ENCODE results near the gene ALAD.

Gene ALAD

GRCh38 chr9:113343732-113344231 lies 57.3 kb downstream of the ALAD start:
- no peak for DNase-seq

GRCh38 chr9:113341712-113342410 lies 59.2 kb downstream of the ALAD start:
- no peak for DNase-seq

GRCh38 chr9:113340011-113340699 lies 60.9 kb downstream of the ALAD start, which contains the start of gene WDR31:
TSS of gene WDR31 (minus strand) at chr9:113340275. CDS start at chr9:113332022, 8,253 bp downstream.
- peak; percentile 93 for DNase-seq

GRCh38 chr9:113337714-113338113 lies 63.4 kb downstream of the ALAD start:
- DNase-seq, result no peak

Measured in activated effector memory CD4-positive, alpha-beta T cell treated with anti-CD3 and anti-CD28 coated beads, Interleukin-2, amount 50 U/mL, for 16 hours (primary cell).